Loucy (cell line): ENCODE data around the gene SLCO2B1.

Experiments
- CTCF ChIP-seq: fragments of 200-600 bp; sonication (generic); conservative IDR thresholded peaks from 2 replicates; pipeline ENCODE4 v1.5.1; 2014; ENCODE audit warnings: mild to moderate bottlenecking, antibody characterized with exemption, low read length
- EZH2phosphoT487 ChIP-seq: fragments of 200-600 bp; IDR thresholded peaks from 2 replicates; pipeline ENCODE4 v1.6.1; 2018; ENCODE audit warnings: antibody characterized with exemption, mild to moderate bottlenecking, moderate library complexity, borderline replicate concordance

- TF ChIP-seq CTCF (no peak), EZH2phosphoT487 (no peak)
These were observed 45.4 kb upstream of the SLCO2B1 start for GRCh38 chr11:75105462-75105925.
